Loucy (cell line): ENCODE measurements around the gene CCDC88C.

ENCODE experiments used
- H2AFZ ChIP-seq: fragments of 200-600 bp; sonication (generic); 2 replicates; pipeline ENCODE4 v1.6.0; 2016; ENCODE audit warnings: antibody characterized with exemption, mild to moderate bottlenecking, low read length, moderate library complexity
- H3F3A ChIP-seq: fragments of 200-600 bp; 2 replicates; pipeline ENCODE4 v1.6.0; 2016; ENCODE audit warnings: antibody characterized with exemption, low read depth, mild to moderate bottlenecking
- H3K27me3 ChIP-seq: fragments of 200-600 bp; sonication (generic); 2 replicates; pipeline ENCODE4 v1.6.1; 2014; ENCODE audit warnings: low read length, mild to moderate bottlenecking; ENCODE audit not compliant: insufficient read depth, poor library complexity, severe bottlenecking
- H3K36me3 ChIP-seq: fragments of 200-600 bp; sonication (generic); 2 replicates; pipeline ENCODE4 v1.6.1; 2016; ENCODE audit warnings: low read length; ENCODE audit not compliant: insufficient read depth
- H3K4me1 ChIP-seq: fragments of 200-600 bp; sonication (generic); 2 replicates; pipeline ENCODE4 v1.5.1; 2014; ENCODE audit warnings: low read length, mild to moderate bottlenecking; ENCODE audit not compliant: insufficient read depth, poor library complexity, severe bottlenecking
- H3K4me2 ChIP-seq: fragments of 200-600 bp; sonication (generic); 2 replicates; pipeline ENCODE4 v1.6.0; 2014; ENCODE audit warnings: antibody characterized with exemption, low read length, low read depth, mild to moderate bottlenecking; ENCODE audit not compliant: poor library complexity, severe bottlenecking
- H3K4me3 ChIP-seq: fragments of 200-600 bp; sonication (generic); 2 replicates; pipeline ENCODE4 v1.5.1; 2014; ENCODE audit warnings: low read length, mild to moderate bottlenecking, mixed read lengths; ENCODE audit not compliant: poor library complexity, severe bottlenecking
- H3K79me2 ChIP-seq: fragments of 200-600 bp; sonication (generic); 2 replicates; pipeline ENCODE4 v1.6.1; 2014; ENCODE audit warnings: low read length; ENCODE audit not compliant: insufficient read depth
- H3K9ac ChIP-seq: fragments of 200-600 bp; sonication (generic); 2 replicates; pipeline ENCODE4 v1.6.0; 2014; ENCODE audit warnings: mild to moderate bottlenecking, low read depth, low read length, moderate library complexity; ENCODE audit not compliant: poor library complexity, severe bottlenecking
- H3K9me2 ChIP-seq: fragments of 200-600 bp; sonication (generic); replicated peaks from 2 replicates; pipeline ENCODE4 v1.6.1; 2016; ENCODE audit warnings: low read depth, low read length, mixed read lengths
- H3K9me3 ChIP-seq: fragments of 200-600 bp; sonication (generic); 2 replicates; pipeline ENCODE4 v1.6.1; 2014; ENCODE audit warnings: mild to moderate bottlenecking, antibody characterized with exemption, low read length, low read depth; ENCODE audit not compliant: insufficient read depth
- H4K20me1 ChIP-seq: fragments of 200-600 bp; sonication (generic); 2 replicates; pipeline ENCODE4 v1.6.0; 2014; ENCODE audit warnings: antibody characterized with exemption, low read length, mild to moderate bottlenecking; ENCODE audit not compliant: insufficient read depth, poor library complexity, severe bottlenecking
- EZH2phosphoT487 ChIP-seq: fragments of 200-600 bp; IDR thresholded peaks from 2 replicates; pipeline ENCODE4 v1.6.1; 2018; ENCODE audit warnings: antibody characterized with exemption, mild to moderate bottlenecking, moderate library complexity, borderline replicate concordance
- TF ChIP-seq, protein P1 (sequence below): fragments of 200-600 bp; sonication (generic); conservative IDR thresholded peaks from 2 replicates; pipeline ENCODE4 v1.5.1; 2014; ENCODE audit warnings: mild to moderate bottlenecking, antibody characterized with exemption, low read length

The CCDC88C gene

DNA sequence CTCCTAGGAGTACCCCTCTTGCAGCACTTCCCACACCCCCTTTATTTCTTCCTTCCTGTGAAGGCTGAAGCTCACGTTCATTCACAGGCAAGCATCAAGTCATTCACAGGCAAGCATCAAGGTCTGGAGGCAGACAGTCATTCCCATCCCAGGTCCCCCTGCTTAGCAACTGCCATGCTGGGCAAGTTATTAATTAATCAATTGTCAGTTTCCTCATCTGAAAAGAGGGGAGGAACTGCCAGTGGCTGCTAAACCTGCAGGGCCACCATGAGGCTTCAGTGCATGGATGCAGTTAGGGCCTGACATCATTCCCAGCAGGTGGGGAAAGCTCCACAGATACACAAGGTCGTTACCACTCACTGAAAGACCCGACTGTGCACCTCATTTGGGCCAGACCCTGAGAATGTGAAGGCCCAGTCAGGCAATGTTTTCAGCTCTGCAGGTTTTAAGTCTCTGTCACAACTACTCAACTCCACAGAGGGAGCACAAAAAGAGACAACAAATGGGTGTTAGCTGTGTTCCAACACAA lies 88.1 kb downstream of the CCDC88C start:
- Histone ChIP-seq H3K4me1 (no peaks in the 10 kb centered on the region), H3K4me3 (no peak overlapping the region), H3K36me3 (peaks cover 87% of the 10 kb centered on the region; the same call in 1 of the 2 replicates), H3F3A (no peaks in the 10 kb centered on the region), H4K20me1 (no peaks in the 10 kb centered on the region), H2AFZ (no peak overlapping the region), H3K9me2 (no peaks in the 10 kb centered on the region), H3K79me2 (no peaks in the 10 kb centered on the region; the same call in 1 of the 2 replicates), H3K9me3 (no peaks in the 10 kb centered on the region), H3K9ac (no peak overlapping the region), H3K27me3 (no peaks in the 10 kb centered on the region), H3K4me2 (no peak overlapping the region)
- no peak for TF ChIP-seq EZH2phosphoT487
- TF ChIP-seq, protein P1, sequence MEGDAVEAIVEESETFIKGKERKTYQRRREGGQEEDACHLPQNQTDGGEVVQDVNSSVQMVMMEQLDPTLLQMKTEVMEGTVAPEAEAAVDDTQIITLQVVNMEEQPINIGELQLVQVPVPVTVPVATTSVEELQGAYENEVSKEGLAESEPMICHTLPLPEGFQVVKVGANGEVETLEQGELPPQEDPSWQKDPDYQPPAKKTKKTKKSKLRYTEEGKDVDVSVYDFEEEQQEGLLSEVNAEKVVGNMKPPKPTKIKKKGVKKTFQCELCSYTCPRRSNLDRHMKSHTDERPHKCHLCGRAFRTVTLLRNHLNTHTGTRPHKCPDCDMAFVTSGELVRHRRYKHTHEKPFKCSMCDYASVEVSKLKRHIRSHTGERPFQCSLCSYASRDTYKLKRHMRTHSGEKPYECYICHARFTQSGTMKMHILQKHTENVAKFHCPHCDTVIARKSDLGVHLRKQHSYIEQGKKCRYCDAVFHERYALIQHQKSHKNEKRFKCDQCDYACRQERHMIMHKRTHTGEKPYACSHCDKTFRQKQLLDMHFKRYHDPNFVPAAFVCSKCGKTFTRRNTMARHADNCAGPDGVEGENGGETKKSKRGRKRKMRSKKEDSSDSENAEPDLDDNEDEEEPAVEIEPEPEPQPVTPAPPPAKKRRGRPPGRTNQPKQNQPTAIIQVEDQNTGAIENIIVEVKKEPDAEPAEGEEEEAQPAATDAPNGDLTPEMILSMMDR, result no peak

DNA sequence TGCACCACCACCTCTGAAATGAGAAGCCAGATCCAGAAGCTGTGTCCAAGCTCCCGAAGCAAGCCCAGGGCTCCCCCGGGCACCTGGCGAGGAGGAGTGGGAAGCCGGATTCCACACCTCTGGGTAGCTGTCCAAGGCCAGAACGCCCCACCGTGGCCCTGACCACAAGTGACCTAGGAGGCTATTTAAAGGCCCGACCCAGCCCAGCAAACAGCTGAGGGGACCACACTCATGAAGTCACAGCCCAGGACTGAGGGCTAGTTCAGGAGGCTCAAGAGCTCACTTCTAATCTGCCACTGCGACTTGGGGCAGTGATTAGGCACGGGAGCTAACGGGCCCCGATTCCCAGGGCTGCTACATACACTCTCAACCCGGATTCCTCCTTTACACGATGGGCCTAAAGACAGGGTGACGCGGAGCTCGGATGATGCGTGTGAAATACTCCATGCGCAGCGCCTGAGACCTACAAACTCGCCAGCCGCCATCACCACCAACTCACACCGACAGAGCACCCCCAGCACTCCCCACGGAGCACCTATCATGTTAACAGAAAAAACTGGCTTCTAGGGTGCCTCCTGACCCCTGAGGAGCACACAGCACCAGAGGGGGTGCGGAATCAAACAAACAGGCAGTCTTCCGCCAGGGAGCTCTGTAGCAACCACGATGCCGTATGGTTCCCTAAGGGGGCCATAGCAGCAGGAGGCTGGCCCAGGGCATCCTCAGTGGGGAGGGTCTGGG lies 89.1 kb downstream of the CCDC88C start:
- no peaks in the 10 kb centered on the region for H3K27me3 ChIP-seq
- H3F3A ChIP-seq, result no peaks in the 10 kb centered on the region
- no peaks in the 10 kb centered on the region for H3K9me2 ChIP-seq
- H3K4me1 ChIP-seq, result no peaks in the 10 kb centered on the region
- H4K20me1 ChIP-seq, result no peaks in the 10 kb centered on the region
- H3K9me3 ChIP-seq, result no peaks in the 10 kb centered on the region
- peaks cover 86% of the 10 kb centered on the region; the same call in 1 of the 2 replicates for H3K36me3 ChIP-seq
- H2AFZ ChIP-seq, result no peak overlapping the region
- no peaks in the 10 kb centered on the region; the same call in 1 of the 2 replicates for H3K79me2 ChIP-seq
- H3K4me3 ChIP-seq, result no peak overlapping the region
- TF ChIP-seq, protein P1, result no peak
- no peak for TF ChIP-seq EZH2phosphoT487
- H3K4me2 ChIP-seq, result no peak overlapping the region
- H3K9ac ChIP-seq, result no peak overlapping the region

DNA sequence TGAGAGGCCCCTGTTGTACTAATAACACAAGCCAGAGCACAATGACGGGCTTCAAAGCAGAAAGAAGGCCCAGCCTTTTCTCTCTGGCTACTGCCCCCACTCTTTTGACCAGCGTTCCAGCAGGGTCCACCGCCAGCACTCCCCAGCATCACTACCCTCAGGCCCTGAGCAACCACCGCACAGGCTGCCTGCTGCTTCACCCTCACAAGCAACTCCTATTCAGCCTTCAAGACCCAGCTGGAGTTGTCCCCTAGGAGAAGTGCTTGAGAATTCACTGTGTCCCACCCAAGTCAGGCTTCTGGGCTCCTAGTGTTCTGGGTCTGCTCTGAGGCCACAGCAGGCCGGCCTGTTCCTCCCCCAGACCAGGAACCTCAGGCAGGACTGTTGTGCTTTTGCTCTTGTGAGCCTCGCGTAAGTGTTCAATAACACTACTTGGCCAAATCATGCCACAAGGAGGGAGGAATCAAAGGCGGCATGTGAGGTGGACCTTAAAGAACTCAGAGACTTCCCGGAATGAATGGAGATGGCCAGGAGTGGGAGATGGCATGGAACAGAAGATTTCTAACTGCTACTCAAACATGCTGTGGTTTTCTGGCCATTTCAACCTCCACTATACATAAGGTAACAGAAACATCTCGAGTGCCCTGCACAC lies 89.8 kb downstream of the CCDC88C start:
- H3K9me2 ChIP-seq, result no peaks in the 10 kb centered on the region

More for the DNA sequence above, 89.8 kb downstream of the CCDC88C start:
- Histone ChIP-seq H3K4me2 (no peak overlapping the region), H3K36me3 (peaks cover 86% of the 10 kb centered on the region; the same call in 1 of the 2 replicates), H4K20me1 (peaks cover 4% of the 10 kb centered on the region), H3K9me3 (no peaks in the 10 kb centered on the region), H3K79me2 (no peaks in the 10 kb centered on the region; the same call in 1 of the 2 replicates), H3K9ac (no peak overlapping the region), H3K4me1 (no peaks in the 10 kb centered on the region), H2AFZ (no peak overlapping the region), H3K4me3 (no peak overlapping the region), H3F3A (no peaks in the 10 kb centered on the region), H3K27me3 (no peaks in the 10 kb centered on the region)
- TF ChIP-seq, protein P1, result no peak
- TF ChIP-seq EZH2phosphoT487, result no peak
